ENCODE measurements around the gene ABCB6.

The ABCB6 gene

DNA sequence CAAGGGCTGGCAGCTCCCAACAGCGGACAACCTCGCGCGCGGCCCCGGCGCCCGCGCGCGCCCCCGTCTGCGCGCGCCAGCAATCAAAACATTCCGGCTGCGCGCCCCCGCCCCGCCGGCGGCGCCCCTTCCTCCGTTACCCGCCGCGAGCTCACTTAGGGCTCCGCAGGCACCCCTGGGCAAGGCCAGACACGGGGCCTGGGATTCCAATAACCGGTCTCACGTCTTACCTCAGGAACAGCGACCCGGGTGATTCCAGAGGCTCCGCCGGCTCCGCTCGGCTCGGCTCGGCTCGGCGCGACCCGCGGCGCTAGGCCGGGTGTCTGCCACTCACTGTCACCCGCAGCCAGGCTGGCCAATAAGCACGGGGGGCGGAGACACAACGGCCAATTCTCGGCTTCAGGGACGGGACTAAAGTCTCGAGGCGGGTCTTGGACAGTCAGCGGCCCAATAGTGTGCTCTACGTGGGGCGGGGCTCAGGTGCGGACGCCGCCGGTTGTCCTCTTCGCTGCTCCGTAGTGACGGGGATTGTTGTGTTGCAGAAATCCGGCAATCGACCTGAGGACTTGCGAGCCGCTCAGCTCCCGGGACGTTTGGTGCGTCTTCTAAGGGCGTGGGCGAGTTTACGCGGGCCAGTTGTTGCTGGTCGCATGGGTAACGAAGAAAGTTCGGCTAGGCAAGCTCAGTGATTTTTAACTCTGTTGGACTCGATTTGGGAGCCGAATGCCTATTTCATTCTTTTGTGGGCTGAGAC, 10.7 kb upstream of the ABCB6 start, which contains the start of the genes ANKZF1 and ATG9A (continued):
- TF ChIP-seq ZNF37A (tag by site-specific recombination; IDR thresholded peaks at IDR 0.05) (no peak), ZNF48 (tag by site-specific recombination; IDR thresholded peaks at IDR 0.05) (no peak), ZNF548 (tag by site-specific recombination; IDR thresholded peaks at IDR 0.05) (no peak), ZNF214 (tag by site-specific recombination; IDR thresholded peaks at IDR 0.05; ENCODE audit: borderline replicate concordance) (no peak), ZNF777 (tag by site-specific recombination; IDR thresholded peaks at IDR 0.05; ENCODE audit: borderline replicate concordance) (no peak), MYNN (tag by site-specific recombination; IDR thresholded peaks at IDR 0.05; ENCODE audit: borderline replicate concordance) (no peak), ZNF146 (tag by site-specific recombination; IDR thresholded peaks at IDR 0.05) (no peak), ZNF354C (tag by site-specific recombination; IDR thresholded peaks at IDR 0.05; ENCODE audit: borderline replicate concordance, low read depth) (no peak), ZNF768 (tag by site-specific recombination; IDR thresholded peaks at IDR 0.05) (no peak), ZNF629 (tag by site-specific recombination; IDR thresholded peaks at IDR 0.05) (peak; percentile 48; the same call in 1 of the 2 replicates), ZNF600 (tag by site-specific recombination; IDR thresholded peaks at IDR 0.05) (peak; percentile 52; the same call in 1 of the 2 replicates), ZNF132 (tag by site-specific recombination; IDR thresholded peaks at IDR 0.05; ENCODE audit: borderline replicate concordance) (no peak), ZNF302 (tag by site-specific recombination; IDR thresholded peaks at IDR 0.05; ENCODE audit: low read depth) (no peak), ZNF670 (tag by site-specific recombination; IDR thresholded peaks at IDR 0.05; ENCODE audit: low read depth) (no peak), ZNF19 (tag by site-specific recombination; IDR thresholded peaks at IDR 0.05; ENCODE audit: low read depth) (no peak), ZBTB20 (tag by site-specific recombination; IDR thresholded peaks at IDR 0.05) (no peak), ZEB2 (tag by site-specific recombination; IDR thresholded peaks at IDR 0.05) (0 out of 2 replicates have a peak, but pooled peaks have one; percentile 26), ZNF133 (tag by site-specific recombination; IDR thresholded peaks at IDR 0.05) (no peak), ZNF121 (tag by site-specific recombination; IDR thresholded peaks at IDR 0.05) (no peak), ZNF626 (tag by site-specific recombination; IDR thresholded peaks at IDR 0.05) (no peak), KLF16 (tag by site-specific recombination; IDR thresholded peaks at IDR 0.05) (no peak), ZBTB7A (tag by site-specific recombination; IDR thresholded peaks at IDR 0.05; ENCODE audit: low read depth) (no peak), ZNF558 (tag by site-specific recombination; IDR thresholded peaks at IDR 0.05) (no peak), ZNF2 (tag by site-specific recombination; IDR thresholded peaks at IDR 0.05) (0 out of 2 replicates have a peak, but pooled peaks have one; percentile 57)
- TF ChIP-seq, protein P1, sequence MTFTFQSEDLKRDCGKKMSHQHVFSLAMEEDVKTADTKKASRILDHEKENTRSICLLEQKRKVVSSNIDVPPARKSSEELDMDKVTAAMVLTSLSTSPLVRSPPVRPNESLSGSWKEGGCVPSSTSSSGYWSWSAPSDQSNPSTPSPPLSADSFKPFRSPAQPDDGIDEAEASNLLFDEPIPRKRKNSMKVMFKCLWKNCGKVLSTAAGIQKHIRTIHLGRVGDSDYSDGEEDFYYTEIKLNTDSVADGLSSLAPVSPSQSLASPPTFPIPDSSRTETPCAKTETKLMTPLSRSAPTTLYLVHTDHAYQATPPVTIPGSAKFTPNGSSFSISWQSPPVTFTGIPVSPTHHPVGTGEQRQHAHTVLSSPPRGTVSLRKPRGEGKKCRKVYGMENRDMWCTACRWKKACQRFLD (tag by site-specific recombination; IDR thresholded peaks at IDR 0.05): no peak
- TF ChIP-seq, protein P2, sequence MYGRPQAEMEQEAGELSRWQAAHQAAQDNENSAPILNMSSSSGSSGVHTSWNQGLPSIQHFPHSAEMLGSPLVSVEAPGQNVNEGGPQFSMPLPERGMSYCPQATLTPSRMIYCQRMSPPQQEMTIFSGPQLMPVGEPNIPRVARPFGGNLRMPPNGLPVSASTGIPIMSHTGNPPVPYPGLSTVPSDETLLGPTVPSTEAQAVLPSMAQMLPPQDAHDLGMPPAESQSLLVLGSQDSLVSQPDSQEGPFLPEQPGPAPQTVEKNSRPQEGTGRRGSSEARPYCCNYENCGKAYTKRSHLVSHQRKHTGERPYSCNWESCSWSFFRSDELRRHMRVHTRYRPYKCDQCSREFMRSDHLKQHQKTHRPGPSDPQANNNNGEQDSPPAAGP (tag by site-specific recombination; IDR thresholded peaks at IDR 0.05): no peak
- TF ChIP-seq, protein P3, sequence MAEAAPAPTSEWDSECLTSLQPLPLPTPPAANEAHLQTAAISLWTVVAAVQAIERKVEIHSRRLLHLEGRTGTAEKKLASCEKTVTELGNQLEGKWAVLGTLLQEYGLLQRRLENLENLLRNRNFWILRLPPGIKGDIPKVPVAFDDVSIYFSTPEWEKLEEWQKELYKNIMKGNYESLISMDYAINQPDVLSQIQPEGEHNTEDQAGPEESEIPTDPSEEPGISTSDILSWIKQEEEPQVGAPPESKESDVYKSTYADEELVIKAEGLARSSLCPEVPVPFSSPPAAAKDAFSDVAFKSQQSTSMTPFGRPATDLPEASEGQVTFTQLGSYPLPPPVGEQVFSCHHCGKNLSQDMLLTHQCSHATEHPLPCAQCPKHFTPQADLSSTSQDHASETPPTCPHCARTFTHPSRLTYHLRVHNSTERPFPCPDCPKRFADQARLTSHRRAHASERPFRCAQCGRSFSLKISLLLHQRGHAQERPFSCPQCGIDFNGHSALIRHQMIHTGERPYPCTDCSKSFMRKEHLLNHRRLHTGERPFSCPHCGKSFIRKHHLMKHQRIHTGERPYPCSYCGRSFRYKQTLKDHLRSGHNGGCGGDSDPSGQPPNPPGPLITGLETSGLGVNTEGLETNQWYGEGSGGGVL (tag by site-specific recombination; IDR thresholded peaks at IDR 0.05): no peak
- TF ChIP-seq, protein P4, sequence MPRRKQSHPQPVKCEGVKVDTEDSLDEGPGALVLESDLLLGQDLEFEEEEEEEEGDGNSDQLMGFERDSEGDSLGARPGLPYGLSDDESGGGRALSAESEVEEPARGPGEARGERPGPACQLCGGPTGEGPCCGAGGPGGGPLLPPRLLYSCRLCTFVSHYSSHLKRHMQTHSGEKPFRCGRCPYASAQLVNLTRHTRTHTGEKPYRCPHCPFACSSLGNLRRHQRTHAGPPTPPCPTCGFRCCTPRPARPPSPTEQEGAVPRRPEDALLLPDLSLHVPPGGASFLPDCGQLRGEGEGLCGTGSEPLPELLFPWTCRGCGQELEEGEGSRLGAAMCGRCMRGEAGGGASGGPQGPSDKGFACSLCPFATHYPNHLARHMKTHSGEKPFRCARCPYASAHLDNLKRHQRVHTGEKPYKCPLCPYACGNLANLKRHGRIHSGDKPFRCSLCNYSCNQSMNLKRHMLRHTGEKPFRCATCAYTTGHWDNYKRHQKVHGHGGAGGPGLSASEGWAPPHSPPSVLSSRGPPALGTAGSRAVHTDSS (tag by site-specific recombination; IDR thresholded peaks at IDR 0.05): no peak
- TF ChIP-seq, protein P5, sequence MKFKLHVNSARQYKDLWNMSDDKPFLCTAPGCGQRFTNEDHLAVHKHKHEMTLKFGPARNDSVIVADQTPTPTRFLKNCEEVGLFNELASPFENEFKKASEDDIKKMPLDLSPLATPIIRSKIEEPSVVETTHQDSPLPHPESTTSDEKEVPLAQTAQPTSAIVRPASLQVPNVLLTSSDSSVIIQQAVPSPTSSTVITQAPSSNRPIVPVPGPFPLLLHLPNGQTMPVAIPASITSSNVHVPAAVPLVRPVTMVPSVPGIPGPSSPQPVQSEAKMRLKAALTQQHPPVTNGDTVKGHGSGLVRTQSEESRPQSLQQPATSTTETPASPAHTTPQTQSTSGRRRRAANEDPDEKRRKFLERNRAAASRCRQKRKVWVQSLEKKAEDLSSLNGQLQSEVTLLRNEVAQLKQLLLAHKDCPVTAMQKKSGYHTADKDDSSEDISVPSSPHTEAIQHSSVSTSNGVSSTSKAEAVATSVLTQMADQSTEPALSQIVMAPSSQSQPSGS (tag by site-specific recombination; IDR thresholded peaks at IDR 0.05; ENCODE audit: low read depth): no peak
- TF ChIP-seq, protein P6, sequence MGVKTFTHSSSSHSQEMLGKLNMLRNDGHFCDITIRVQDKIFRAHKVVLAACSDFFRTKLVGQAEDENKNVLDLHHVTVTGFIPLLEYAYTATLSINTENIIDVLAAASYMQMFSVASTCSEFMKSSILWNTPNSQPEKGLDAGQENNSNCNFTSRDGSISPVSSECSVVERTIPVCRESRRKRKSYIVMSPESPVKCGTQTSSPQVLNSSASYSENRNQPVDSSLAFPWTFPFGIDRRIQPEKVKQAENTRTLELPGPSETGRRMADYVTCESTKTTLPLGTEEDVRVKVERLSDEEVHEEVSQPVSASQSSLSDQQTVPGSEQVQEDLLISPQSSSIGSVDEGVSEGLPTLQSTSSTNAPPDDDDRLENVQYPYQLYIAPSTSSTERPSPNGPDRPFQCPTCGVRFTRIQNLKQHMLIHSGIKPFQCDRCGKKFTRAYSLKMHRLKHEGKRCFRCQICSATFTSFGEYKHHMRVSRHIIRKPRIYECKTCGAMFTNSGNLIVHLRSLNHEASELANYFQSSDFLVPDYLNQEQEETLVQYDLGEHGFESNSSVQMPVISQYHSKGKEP (tag by site-specific recombination; IDR thresholded peaks at IDR 0.05): no peak
- TF ChIP-seq, protein P7, sequence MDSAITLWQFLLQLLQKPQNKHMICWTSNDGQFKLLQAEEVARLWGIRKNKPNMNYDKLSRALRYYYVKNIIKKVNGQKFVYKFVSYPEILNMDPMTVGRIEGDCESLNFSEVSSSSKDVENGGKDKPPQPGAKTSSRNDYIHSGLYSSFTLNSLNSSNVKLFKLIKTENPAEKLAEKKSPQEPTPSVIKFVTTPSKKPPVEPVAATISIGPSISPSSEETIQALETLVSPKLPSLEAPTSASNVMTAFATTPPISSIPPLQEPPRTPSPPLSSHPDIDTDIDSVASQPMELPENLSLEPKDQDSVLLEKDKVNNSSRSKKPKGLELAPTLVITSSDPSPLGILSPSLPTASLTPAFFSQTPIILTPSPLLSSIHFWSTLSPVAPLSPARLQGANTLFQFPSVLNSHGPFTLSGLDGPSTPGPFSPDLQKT (IDR thresholded peaks at IDR 0.05; ENCODE audit: borderline replicate concordance, low read depth, low read length): no peak
